ENCODE measurements around the gene PLXNB2.
"Not testable (repeated sequence)": the region's sequence is repeated elsewhere in the genome, so short reads cannot be mapped to it uniquely, and the experiment has no call there.

PLXNB2 gene

GRCh38 chr22:50281384-50281760 lies 26.1 kb downstream of the PLXNB2 start:
- no peak for DNase-seq (ENCODE audit: low read depth)

DNA sequence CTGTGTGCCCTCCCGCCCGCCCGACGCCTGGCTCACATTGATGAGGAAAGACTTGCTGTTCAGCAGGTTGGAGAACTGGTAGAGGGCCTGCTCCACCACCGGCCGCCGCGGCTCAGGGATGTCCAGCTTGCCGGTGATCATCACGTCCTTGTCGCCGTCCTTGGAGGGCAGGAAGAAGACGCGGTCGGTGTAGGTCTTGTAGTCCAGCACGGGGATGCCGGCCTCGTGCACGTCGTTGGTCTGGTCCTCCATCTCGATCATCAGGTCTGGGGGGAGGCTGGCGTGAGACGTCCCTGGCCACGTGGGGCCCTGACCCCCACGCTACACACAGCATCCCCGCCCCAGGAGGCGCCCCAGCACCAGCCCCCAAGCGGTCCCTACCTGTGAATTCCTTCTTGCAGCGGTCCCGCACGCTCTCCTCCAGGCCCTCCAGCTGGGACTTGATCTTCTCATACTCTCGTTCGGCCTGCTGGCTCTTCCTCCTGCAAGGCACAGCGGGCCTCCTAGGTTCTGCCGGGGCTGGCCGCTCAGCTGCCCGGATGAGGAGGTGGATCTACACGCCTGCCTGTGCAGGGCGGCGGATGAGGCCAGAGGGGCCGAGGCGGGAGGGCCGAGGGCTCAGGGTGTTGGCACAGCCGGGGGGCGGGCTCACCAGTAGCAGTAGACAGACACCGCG lies 26.6 kb downstream of the PLXNB2 start:
- no peak for DNase-seq (ENCODE audit: low read depth)

DNA sequence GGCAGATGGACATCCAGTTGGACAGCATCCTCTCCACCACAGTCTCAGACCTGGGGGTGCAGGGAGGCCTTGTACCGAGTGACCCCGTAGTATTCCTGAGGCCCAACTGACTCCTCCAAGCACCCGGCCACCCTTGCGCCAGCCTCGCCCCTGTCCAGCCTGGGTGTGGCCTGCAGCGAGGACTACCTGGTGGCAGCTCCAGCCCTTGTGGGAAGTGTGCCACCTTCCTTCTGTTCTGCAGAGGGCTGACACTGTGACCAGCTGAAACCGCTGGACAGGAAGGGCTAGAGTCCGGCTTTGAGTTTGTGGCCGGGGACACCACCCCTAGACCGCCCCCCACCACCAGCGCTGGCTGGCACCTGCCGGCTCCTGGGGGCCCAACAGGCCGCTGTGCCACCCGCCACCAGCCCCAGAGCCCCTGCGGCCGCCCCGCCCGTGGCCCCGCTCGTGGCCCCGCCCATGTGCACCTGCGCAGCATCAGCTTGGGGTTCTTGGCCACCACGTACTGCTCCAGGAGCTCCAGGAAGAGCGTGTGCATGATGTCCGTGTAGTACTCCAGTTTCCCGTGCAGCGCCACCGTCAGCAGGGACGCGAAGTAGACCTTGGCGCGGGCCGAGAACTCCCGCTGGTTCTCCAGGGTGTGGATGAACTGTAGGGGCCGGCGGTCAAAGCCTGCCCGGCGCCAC lies 27.3 kb downstream of the PLXNB2 start:
- no peak for DNase-seq (ENCODE audit: low read depth)

DNA sequence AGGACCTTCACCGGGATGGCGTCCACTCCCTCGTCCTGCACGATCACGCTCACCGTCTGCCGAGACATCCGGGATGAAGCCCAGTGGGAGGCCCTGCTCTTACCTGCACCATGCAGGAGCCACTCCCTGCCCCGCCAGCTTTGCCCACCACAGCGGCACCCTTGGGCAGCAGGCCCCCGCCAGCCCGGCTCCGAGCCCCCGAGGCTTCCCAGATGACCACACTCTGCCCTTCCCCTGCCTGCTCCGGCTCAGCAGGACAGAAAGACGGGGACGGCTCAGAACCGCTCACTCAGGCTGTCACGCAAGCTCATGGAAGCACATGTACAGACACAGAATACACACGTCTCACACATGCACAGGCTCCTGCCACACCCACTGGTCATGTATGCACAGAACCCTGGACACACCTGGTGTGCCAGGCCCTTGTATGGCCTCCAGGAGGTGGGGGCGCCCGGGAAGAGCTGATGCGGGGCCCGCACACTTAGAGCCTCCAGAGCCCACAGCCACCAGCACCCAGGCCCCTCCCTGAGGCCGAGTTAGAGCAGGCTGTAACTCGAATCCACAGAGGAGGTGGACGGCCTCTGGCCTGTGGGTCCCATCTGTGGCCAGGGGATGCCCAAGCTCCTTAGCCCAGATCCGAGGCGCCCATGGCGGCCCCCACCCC lies 28.4 kb downstream of the PLXNB2 start:
- DNase-seq (ENCODE audit: low read depth) = no peak

DNA sequence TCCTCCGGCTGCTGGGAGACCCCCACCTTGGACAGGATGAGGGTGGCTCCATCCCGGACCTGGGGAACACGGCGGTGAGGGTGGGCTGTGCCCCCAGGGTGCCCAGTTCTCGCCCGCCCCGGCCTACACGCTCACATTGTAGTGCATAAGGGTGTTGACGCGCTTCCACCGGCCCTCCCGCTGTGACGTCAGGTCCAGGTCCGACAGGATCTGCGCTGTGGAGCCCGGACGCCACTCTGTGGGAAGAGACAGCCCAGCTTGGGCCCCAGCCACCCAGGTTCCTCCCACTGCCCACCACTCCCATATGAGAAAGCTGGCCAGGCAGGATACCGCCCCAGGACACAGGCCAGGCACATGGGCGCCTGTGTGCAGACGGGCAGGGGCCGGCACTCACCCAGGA lies 29.0 kb downstream of the PLXNB2 start:
- DNase-seq (ENCODE audit: low read depth) = no peak

GRCh38 chr22:50277761-50278160 lies 29.7 kb downstream of the PLXNB2 start:
- no peak for DNase-seq (ENCODE audit: low read depth)

GRCh38 chr22:50276143-50276542 lies 31.3 kb downstream of the PLXNB2 start:
- DNase-seq (ENCODE audit: low read depth) = no peak

DNA sequence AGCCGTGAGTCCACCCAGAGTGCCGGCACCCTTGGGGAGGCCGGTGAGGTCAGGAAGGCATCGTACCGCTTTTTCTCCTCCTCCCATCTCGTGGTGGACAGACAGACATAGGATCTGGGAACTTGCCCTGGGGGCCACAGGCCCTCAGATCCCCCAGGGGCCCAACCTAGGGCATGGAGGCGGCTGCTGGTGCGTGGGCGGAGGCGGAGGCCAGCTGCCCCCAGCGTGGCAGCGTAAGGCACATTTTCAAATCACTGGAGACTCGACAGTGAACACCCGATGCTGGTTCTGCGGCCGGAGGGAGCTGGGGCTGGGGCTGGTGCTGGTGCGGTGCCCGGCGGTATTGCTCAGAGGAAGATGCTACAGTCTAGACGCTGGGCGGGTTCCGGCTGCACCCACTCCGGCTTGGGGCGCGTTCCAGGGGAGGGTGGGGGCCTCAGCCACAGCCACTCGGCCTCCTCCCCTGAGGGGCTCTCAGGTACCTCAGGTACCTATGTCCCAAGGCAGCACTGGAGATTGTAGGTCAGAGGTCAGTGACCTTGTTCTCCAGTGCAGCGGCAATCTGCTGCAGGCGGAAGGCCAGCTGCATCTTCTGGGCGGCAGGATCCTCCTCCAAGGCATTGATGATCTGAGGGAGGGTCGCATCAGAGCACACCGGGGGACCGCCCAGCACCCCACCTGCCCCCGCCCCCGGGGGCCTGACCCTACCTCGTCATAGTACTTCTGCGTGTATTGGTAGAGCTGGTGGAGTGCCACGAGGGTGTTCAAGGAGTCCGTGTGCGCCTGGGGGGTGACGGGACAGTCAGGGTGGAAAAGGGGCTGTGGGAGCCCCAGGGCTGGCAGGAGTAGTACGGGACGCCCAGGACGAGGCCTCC lies 32.0 kb downstream of the PLXNB2 start:
- no peak for DNase-seq (ENCODE audit: low read depth)

DNA sequence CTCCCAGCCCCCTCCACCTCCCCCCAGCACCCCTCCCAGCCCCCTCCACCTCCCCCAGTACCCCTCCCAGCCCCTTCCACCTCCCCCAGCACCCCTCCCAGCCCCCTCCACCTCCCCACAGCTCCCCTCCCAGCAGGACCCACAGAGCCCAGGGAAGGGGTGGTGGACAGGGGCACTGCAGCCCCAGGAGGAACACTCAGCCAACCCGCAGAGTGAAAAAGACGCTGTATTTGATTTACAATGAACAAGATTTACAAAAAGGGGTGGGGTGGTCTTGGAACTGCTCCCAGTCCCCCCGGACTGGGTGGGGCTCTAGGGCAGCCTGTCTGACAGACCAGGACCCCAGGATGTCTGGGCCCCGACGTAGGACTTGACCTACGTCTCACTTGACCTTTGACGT lies 32.7 kb downstream of the PLXNB2 start:
- DNase-seq (ENCODE audit: low read depth) = no peak

GRCh38 chr22:50274311-50274710 lies 33.1 kb downstream of the PLXNB2 start:
- DNase-seq (ENCODE audit: low read depth) = no peak

GRCh38 chr22:50273781-50274180 lies 33.7 kb downstream of the PLXNB2 start:
- DNase-seq (ENCODE audit: low read depth) = not testable (repeated sequence)

- not testable (repeated sequence) for DNase-seq (ENCODE audit: low read depth)
Observed at GRCh38 chr22:50273352-50273751, 34.1 kb downstream of the PLXNB2 start.

DNA sequence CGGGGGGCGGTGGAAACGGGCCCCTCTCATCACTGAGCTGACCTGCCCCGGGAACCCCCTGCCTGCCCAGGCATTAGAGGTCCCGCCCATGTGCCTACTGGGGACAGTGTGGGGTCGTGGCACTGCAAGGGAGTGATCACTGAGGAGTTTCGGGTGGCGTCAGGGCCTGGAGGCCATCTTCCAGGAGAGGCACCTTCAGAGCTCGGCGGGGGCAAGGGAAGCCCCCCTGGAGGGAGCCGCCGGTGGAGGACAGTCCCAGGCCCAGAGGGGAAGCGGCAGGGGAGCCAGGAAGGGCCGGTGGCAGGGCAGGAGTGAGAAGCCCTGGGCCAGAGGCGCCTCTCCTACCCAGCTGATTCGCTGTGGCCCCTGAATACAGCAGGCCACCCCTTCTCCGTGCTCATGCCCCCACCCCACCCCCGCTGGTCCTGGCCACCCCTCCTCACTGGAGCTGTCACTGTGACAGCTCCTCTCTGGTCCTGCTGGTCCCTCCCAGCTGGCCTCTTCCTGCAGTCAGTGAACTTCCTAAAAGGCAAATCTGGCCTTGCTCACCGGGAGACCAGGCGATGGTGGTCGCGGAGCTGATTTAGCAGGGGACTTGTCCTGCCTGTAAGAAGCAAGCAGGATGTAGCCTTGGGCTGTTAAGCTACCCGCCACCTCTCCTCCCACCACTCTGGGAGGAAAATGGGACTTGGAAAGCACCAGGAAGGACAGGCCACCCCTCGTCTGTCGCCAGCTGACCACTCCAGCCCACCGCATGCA lies 35.2 kb downstream of the PLXNB2 start:
- DNase-seq (ENCODE audit: low read depth) = no peak

GRCh38 chr22:50271519-50271970 lies 35.9 kb downstream of the PLXNB2 start:
- DNase-seq (ENCODE audit: low read depth) = no peak

DNA sequence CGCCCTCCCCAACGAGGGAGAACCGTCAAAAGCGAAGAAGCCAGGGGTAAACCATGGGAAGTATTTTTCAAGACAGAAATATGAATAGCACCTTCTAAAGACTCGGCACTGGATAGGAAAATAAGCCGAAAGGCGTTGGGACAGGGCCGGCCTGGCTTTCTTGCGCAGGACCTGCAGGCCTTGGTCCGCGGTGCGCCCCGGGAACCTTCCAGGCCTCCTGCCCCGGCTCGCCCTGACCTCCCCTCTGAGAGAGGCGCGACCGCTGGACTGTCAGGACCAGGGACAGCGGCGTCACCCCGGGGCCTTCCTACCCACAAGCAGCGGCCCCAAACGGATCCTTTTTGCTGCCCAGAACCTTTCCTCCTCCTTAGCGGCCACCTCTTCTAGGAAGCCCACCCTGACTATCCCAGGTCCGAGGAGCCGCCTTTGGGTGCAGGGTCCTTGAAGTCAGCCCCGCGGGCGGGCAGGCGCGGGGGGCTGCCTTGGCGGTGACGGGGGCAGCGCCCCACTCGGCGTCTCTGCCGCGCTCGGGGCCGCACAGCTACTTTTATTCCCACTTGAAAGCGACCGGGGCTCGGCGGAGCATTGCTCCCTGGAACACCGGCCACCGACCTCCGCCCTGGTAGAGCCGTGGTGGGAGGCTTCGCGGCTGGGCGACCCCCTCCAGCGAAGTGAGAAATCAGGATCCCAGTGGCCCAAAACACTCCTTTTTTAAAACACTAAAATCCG lies 36.6 kb downstream of the PLXNB2 start:
- peak; percentile 35 for DNase-seq (ENCODE audit: low read depth)

DNA sequence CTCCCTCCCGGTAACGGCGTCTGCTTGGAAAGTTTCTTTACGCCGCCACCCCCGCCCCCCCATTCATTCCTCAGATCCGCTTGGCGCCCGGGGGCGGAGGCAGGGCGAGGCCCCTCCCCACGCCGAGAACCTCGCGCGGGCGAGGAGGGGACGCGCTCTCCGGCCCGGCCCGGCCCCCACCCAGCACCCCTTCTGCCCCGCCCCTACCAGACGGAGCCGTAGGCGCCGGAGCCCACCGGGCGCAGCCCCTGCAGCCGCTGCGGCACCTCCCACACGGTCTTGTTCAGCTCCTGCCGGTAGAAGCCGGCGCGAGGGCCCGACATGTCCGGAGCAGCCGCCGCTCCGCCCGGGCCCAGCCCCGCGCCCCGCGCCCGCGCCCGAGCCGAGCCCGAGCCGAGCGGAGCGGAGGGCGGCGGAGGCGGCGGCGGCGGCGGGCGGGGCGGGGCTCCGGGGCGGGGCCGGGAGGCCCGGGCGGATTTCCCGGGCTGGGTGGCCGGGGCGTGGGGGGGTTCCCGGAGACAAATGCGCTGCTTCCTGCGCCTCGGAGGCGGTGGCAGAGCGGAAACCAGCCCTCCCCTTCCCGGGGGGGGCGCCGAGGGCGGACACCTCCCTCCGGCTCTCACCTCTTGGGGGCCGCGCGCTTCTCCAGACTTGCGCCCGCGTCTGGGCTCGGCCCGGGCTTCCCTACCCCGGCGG lies 37.3 kb downstream of the PLXNB2 start, which contains the start of gene MAPK11:
TSS of gene MAPK11 (minus strand) at position 411 of the 696 bp plus-strand sequence. CDS start at position 323, 88 bp downstream.
- DNase-seq (ENCODE audit: low read depth) = no peak

DNA sequence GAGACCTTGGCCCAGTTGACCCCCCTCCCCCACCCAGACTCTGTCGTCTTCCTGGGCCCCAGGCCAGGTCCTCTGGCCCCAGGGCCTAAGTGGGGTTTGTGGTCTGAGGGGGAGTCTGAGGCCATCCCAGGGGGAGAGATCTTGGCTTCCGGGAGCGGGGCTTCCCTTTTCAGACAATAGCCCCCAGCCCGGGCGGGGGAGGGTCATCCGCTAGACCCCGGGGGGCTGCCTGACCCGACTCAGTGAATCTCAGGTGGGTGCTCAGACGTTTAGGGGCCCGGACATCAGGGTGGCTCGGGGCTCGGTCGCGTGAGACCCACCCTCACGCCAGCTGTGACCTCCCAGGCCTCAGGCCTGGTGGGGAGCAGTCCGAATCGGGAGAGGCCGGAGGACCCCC lies 37.9 kb downstream of the PLXNB2 start:
- no peak for DNase-seq (ENCODE audit: low read depth)

GRCh38 chr22:50268655-50269113 lies 38.8 kb downstream of the PLXNB2 start:
- no peak for DNase-seq (ENCODE audit: low read depth)

GRCh38 chr22:50267591-50268390 lies 39.7 kb downstream of the PLXNB2 start:
- DNase-seq (ENCODE audit: low read depth) = no peak

Data from HS-5 (cell line).